Endothelial cell of umbilical vein (primary cell): ENCODE results near the gene FSTL1. TPM values are rescaled to one million over a fixed set of nuclear protein-coding genes. Genes with fewer than 3 reads are reported as not detected.

Experiments used
- BruUV-seq: library from RNA; stranded (reverse); fragments of 400-500 nt; replicated peaks from 2 replicates; lab custom pipeline; 2021; lab: Mats Ljungman, UMichigan
- CTCF ChIA-PET: fragments of 300-600, 350-600 bp; sonication (Branson Sonifier 250); formaldehyde crosslinking; loops from one replicate; lab custom pipeline; 2021; ENCODE audit warnings: antibody characterized with exemption, inconsistent platforms; lab: Charles Lee
- POLR2A ChIA-PET: fragments of 300-600, 350-600 bp; sonication (Branson Sonifier 250); formaldehyde crosslinking; loops from one replicate; lab custom pipeline; 2021; ENCODE audit warnings: antibody characterized with exemption, inconsistent platforms; lab: Charles Lee
- DNase-seq: peaks from one replicate; pipeline ENCODE4 v3.0.0-alpha.2; 2011; ENCODE audit warnings: low read depth, low spot score
- FAIRE-seq: peaks from 2 replicates; lab custom pipeline; 2011; peaks lifted over from hg19 to GRCh38; lab: Jason Lieb, UNC
- H2AFZ ChIP-seq: 2 replicates; pipeline ENCODE4 v1.6.0; 2012; ENCODE audit warnings: low read depth, low read length, control low read depth, inconsistent platforms
- H3K27ac ChIP-seq: 2 replicates; pipeline ENCODE4 v1.5.1; 2011; ENCODE audit warnings: low read depth, mild to moderate bottlenecking, control low read depth, low read length, moderate library complexity; ENCODE audit not compliant: insufficient read depth
- H3K27me3 ChIP-seq, 2 experiments: 2 replicates each; pipeline versions ENCODE4 v1.6.0 to v1.6.1; 2011; ENCODE audit warnings: low read length in 2 of 2, mixed read lengths in 1 of 2; ENCODE audit not compliant: control insufficient read depth in 2 of 2, insufficient read depth in 2 of 2
- H3K36me3 ChIP-seq, 2 experiments: 2 replicates in 1 of 2; 3 replicates in 1 of 2; pipeline ENCODE4 v1.5.1; 2011; ENCODE audit warnings: low read length in 2 of 2, mild to moderate bottlenecking in 1 of 2, moderate library complexity in 1 of 2; ENCODE audit not compliant: control insufficient read depth in 2 of 2, insufficient read depth in 2 of 2; ENCODE audit errors: extremely low read depth in 1 of 2
- H3K4me1 ChIP-seq: 3 replicates; pipeline ENCODE4 v1.5.1; 2011; ENCODE audit warnings: mild to moderate bottlenecking, low read length; ENCODE audit not compliant: control insufficient read depth, insufficient read depth; ENCODE audit errors: extremely low read depth
- H3K4me2 ChIP-seq: 2 replicates; pipeline ENCODE4 v1.6.1; 2011; ENCODE audit warnings: low read length, control low read depth, mixed read lengths; ENCODE audit not compliant: insufficient read depth
- H3K4me3 ChIP-seq, 3 experiments: fragments of 200-600 bp in 1 of 3; sonication (generic), shearing (Covaris generic) in 1 of 3; replicated peaks in 1 of 3; 2 replicates each; pipeline ENCODE4 v1.5.1; 2011 to 2016; ENCODE audit warnings: control low read depth in 3 of 3, low read length in 3 of 3, mild to moderate bottlenecking in 2 of 3, inconsistent platforms in 1 of 3, low read depth in 1 of 3, moderate library complexity in 1 of 3; ENCODE audit not compliant: insufficient read depth in 1 of 3
- H3K79me2 ChIP-seq: 2 replicates; pipeline ENCODE4 v1.6.0; 2012; ENCODE audit warnings: low read length, inconsistent platforms; ENCODE audit not compliant: control insufficient read depth, insufficient read depth
- H3K9ac ChIP-seq: replicated peaks from 2 replicates; pipeline ENCODE3; 2011; ENCODE audit warnings: low read length, control low read depth; ENCODE audit not compliant: insufficient read depth; ENCODE audit errors: extremely low read depth
- H3K9me1 ChIP-seq: replicated peaks from 3 replicates; pipeline ENCODE4 v1.6.0; 2011; ENCODE audit warnings: mild to moderate bottlenecking, low read length; ENCODE audit not compliant: control insufficient read depth, insufficient read depth; ENCODE audit errors: extremely low read depth
- H3K9me3 ChIP-seq: replicated peaks from 2 replicates; pipeline ENCODE4 v1.5.1; 2012; ENCODE audit warnings: low read length, inconsistent platforms; ENCODE audit not compliant: control insufficient read depth, insufficient read depth
- H4K20me1 ChIP-seq: replicated peaks from 2 replicates; pipeline ENCODE3; 2011; ENCODE audit warnings: mild to moderate bottlenecking, low read length; ENCODE audit not compliant: control insufficient read depth, insufficient read depth; ENCODE audit errors: extremely low read depth
- EZH2 ChIP-seq: IDR thresholded peaks from 2 replicates; pipeline ENCODE4 v1.6.1; 2012; ENCODE audit warnings: borderline replicate concordance, low read depth, mild to moderate bottlenecking, moderate library complexity, low read length, inconsistent platforms; ENCODE audit not compliant: severe bottlenecking
- FOS ChIP-seq: IDR thresholded peaks from 2 replicates; pipeline ENCODE4 v1.6.1; 2011; ENCODE audit warnings: mild to moderate bottlenecking, low read length, moderate library complexity, borderline replicate concordance; ENCODE audit not compliant: insufficient read depth
- GATA2 ChIP-seq: IDR thresholded peaks from 2 replicates; pipeline ENCODE4 v1.7.0; 2011; ENCODE audit warnings: low read depth, mild to moderate bottlenecking, moderate library complexity, mixed read lengths, low read length; ENCODE audit not compliant: insufficient read length, insufficient read depth
- JUN ChIP-seq: IDR thresholded peaks from 2 replicates; pipeline ENCODE4 v1.6.1; 2011; ENCODE audit warnings: borderline replicate concordance, low read depth; ENCODE audit not compliant: insufficient read length, insufficient read depth
- MYC ChIP-seq: IDR thresholded peaks from one replicate; pipeline ENCODE4 v1.6.1; 2011; ENCODE audit warnings: mild to moderate bottlenecking, low read depth, low read length
- POLR2A ChIP-seq: IDR thresholded peaks from 2 replicates; pipeline ENCODE4 v1.6.1; 2012; ENCODE audit warnings: low read depth, mild to moderate bottlenecking, control low read depth, low read length
- POLR2AphosphoS5 ChIP-seq: IDR thresholded peaks from 2 replicates; pipeline ENCODE4 v1.6.1; 2012; ENCODE audit warnings: low read depth, mild to moderate bottlenecking, control low read depth, low read length, moderate library complexity; ENCODE audit not compliant: insufficient read depth
- dilution Hi-C: fragments of 300-500 bp; cut with MboI; formaldehyde crosslinking; loops from one replicate; pipeline ENCODE4 v1.15.0; 2019; ENCODE audit warnings: low sequenced_read_pairs; ENCODE audit not compliant: extremely low pct_ligation_motif_present
- intact Hi-C: fragments of 100-400 bp; cut with micrococcal nuclease; formaldehyde crosslinking; loops from one replicate; pipeline ENCODE4 v1.10.0; 2022
- microRNA counts: library from miRNA; unstranded; fragments of <30 nt; microRNA quantifications from one replicate; lab custom pipeline; 2016
- polyA plus RNA-seq, 4 experiments: library from polyadenylated mRNA; depleted of rRNA in 3 of 4; stranded (reverse) in 3 of 4; unstranded in 1 of 4; fragments of >200 nt; gene quantifications; 2 replicates each; pipeline versions ENCODE4 v1.2.1 to v1.2.3, GENCODE V29; 2011 to 2012; ENCODE audit warnings: missing spikeins in 1 of 4
- total RNA-seq: library from RNA; stranded (reverse); gene quantifications from 2 replicates; pipeline ENCODE4 v1.2.3, GENCODE V29; 2021
- TF ChIP-seq, protein P1 (sequence below), 2 donors: IDR thresholded peaks; 1 replicate in 1 of 2; 2 replicates in 1 of 2; pipeline ENCODE4 v1.5.1; 2011; ENCODE audit warnings: low read length in 2 of 2, mild to moderate bottlenecking in 2 of 2, moderate library complexity in 2 of 2, control low read depth in 1 of 2, inconsistent platforms in 1 of 2, low read depth in 1 of 2; ENCODE audit not compliant: insufficient read depth in 1 of 2; ENCODE audit errors: extremely low read depth in 1 of 2
- TF ChIP-seq, protein P2 (sequence below): IDR thresholded peaks from 2 replicates; pipeline ENCODE4 v1.6.1; 2011; ENCODE audit not compliant: insufficient read depth, insufficient read length

The FSTL1 gene
- total and polyA plus RNA-seq, 2 donors (not counting 3 experiments of a cell fraction or from before 2014, with no cell fraction given) = 235 to 562 TPM

DNA sequence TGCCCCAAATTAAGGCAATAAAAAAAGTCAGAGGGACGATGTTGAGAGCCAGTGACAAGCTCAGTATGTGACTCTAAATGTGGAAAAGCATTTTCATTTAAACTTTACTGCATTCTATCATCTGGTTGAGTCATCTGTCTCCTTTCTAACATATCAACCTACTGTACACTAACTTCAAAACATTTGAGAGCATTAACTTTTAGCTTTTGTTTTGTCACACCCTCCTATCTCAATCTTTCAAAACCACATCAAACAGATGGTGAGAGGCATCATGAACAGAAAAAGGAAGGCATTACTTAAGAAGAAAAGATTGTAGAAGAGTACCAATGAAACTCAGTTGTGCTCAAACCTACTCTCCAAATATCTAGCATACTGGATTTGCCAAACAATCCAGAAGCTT lies 106.4 kb downstream of the FSTL1 start:
- ChIA-PET CTCF (no interaction called here), POLR2A (no interaction called here)
- peaks cover 69% of the 10 kb centered on the region for H3K79me2 ChIP-seq
- no peak for DNase-seq
- H3K9me3 ChIP-seq = no peaks in the 10 kb centered on the region
- H2AFZ ChIP-seq = no peak overlapping the region
- no peaks in the 10 kb centered on the region for H3K36me3 ChIP-seq
- no peaks in the 10 kb centered on the region for H4K20me1 ChIP-seq
- H3K4me1 ChIP-seq = peaks cover 4% of the 10 kb centered on the region
- H3K27ac ChIP-seq = no peak overlapping the region
- no peak overlapping the region for H3K4me3 ChIP-seq
- H3K27me3 ChIP-seq = no peaks in the 10 kb centered on the region
- TF ChIP-seq POLR2A (no peak), EZH2 (no peak), FOS (no peak), JUN (no peak), MYC (no peak), POLR2AphosphoS5 (no peak), GATA2 (no peak)
- TF ChIP-seq, protein P1, sequence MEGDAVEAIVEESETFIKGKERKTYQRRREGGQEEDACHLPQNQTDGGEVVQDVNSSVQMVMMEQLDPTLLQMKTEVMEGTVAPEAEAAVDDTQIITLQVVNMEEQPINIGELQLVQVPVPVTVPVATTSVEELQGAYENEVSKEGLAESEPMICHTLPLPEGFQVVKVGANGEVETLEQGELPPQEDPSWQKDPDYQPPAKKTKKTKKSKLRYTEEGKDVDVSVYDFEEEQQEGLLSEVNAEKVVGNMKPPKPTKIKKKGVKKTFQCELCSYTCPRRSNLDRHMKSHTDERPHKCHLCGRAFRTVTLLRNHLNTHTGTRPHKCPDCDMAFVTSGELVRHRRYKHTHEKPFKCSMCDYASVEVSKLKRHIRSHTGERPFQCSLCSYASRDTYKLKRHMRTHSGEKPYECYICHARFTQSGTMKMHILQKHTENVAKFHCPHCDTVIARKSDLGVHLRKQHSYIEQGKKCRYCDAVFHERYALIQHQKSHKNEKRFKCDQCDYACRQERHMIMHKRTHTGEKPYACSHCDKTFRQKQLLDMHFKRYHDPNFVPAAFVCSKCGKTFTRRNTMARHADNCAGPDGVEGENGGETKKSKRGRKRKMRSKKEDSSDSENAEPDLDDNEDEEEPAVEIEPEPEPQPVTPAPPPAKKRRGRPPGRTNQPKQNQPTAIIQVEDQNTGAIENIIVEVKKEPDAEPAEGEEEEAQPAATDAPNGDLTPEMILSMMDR (IDR thresholded peaks at IDR 0.05; ENCODE audit: extremely low read depth in 1 of 2, insufficient read depth in 1 of 2, low read depth in 1 of 2, low read length in 2 of 2) = no peak
- TF ChIP-seq, protein P2, sequence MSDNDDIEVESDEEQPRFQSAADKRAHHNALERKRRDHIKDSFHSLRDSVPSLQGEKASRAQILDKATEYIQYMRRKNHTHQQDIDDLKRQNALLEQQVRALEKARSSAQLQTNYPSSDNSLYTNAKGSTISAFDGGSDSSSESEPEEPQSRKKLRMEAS = no peak
- no peak for FAIRE-seq
- H3K9me1 ChIP-seq = no peaks in the 10 kb centered on the region
- intact Hi-C loops = no loop called here
- dilution Hi-C loops = no loop called here
- no peak overlapping the region for H3K4me2 ChIP-seq
- H3K9ac ChIP-seq = no peak overlapping the region
- BruUV-seq = no TSS peak

MicroRNA genes within 50 kb of the gene (microRNA counts, 767-probe panel; counts per million panel counts)
- microRNA hsa-miR-198 (lab: Ali Mortazavi, UCI) = 723 counts per million, percentile 96 among the panel's probes with 10 or more counts

Other genes with a start within 250 kb of the FSTL1 start
- gene GPR156, start 165.8 kb downstream of the FSTL1 start, total RNA-seq = 0.25 and 0.27 TPM in 2 replicates
- gene GPR156, start 165.8 kb downstream of the FSTL1 start, polyA plus RNA-seq = 0.14 and 0.18 TPM in 2 replicates
- 11.9 and 12.3 TPM in 2 replicates for gene LRRC58, start 101.6 kb downstream of the FSTL1 start, total RNA-seq
- gene LRRC58, start 101.6 kb downstream of the FSTL1 start, polyA plus RNA-seq = 2.7 and 3.7 TPM in 2 replicates
- 140 TPM in 2 replicates for gene NDUFB4, start 145.3 kb upstream of the FSTL1 start, total RNA-seq
- gene NDUFB4, start 145.3 kb upstream of the FSTL1 start, polyA plus RNA-seq = 191 and 210 TPM in 2 replicates
- gene HGD, start 231.2 kb upstream of the FSTL1 start, total RNA-seq = 0.22 and 0.44 TPM in 2 replicates
- 0.18 and 0.33 TPM in 2 replicates for gene HGD, start 231.2 kb upstream of the FSTL1 start, polyA plus RNA-seq